Measurements from ENCODE around the gene TRIM15. TPM values are rescaled to one million over a fixed set of nuclear protein-coding genes. Genes with fewer than 3 reads are reported as not detected.

The TRIM15 gene
- total RNA-seq, 3 donors from 2014 or later (not counting 1 experiment from before 2014, with no cell fraction given): not detected

- Histone ChIP-seq H3K4me3 (ENCODE audit: low read length) (no peak overlapping the region), H3K9me3 (ENCODE audit: control insufficient read depth, insufficient read depth, low read length) (no peaks in the 10 kb centered on the region), H3K36me3 (ENCODE audit: control insufficient read depth, insufficient read depth, low read length) (no peaks in the 10 kb centered on the region), H3K4me1 (ENCODE audit: control insufficient read depth, insufficient read depth, low read length) (no peaks in the 10 kb centered on the region), H3K27ac (ENCODE audit: low read length) (no peak overlapping the region), H3K27me3 (ENCODE audit: control insufficient read depth, insufficient read depth, low read length) (peaks cover 5% of the 10 kb centered on the region)
- Mint-ChIP-seq H3K36me3 (no peaks in the 10 kb centered on the region), H3K4me1 (peaks cover under 1% of the 10 kb centered on the region in 2 donors), H3K27ac (no peak overlapping the region), H3K4me3 (no peak overlapping the region), H3K9me3 (no peaks in the 10 kb centered on the region), H3K27me3 (ENCODE audit: low read depth in 2 of 2) (peaks cover 18 to 46% of the 10 kb centered on the region in 2 donors)
- ATAC-seq (no peak), DNase-seq (no peak)
- intact Hi-C loops (cut with micrococcal nuclease): no loop called here
- no peak for TF ChIP-seq CTCF (IDR thresholded peaks at IDR 0.05)
- WGBS (ENCODE audit: insufficient coverage): 87% methylated on average over 9 of the region's 9 CpGs
Measured at GRCh38 chr6:30156774-30157173, 6.6 kb upstream of the TRIM15 start.

- Histone ChIP-seq H3K36me3 (ENCODE audit: control insufficient read depth, insufficient read depth, low read length) (no peaks in the 10 kb centered on the region), H3K4me1 (ENCODE audit: control insufficient read depth, insufficient read depth, low read length) (no peaks in the 10 kb centered on the region), H3K27ac (ENCODE audit: low read length) (no peak overlapping the region), H3K4me3 (ENCODE audit: low read length) (no peak overlapping the region), H3K27me3 (ENCODE audit: control insufficient read depth, insufficient read depth, low read length) (peaks cover 5% of the 10 kb centered on the region), H3K9me3 (ENCODE audit: control insufficient read depth, insufficient read depth, low read length) (no peaks in the 10 kb centered on the region)
- intact Hi-C loops (cut with micrococcal nuclease): no loop called here
- no peak overlapping the region for H3K27ac Mint-ChIP-seq
- H3K36me3 Mint-ChIP-seq: no peaks in the 10 kb centered on the region
- no peaks in the 10 kb centered on the region for H3K9me3 Mint-ChIP-seq
- H3K4me1 Mint-ChIP-seq: no peaks in the 10 kb centered on the region
- ATAC-seq (no peak), DNase-seq (no peak)
- no peak for TF ChIP-seq CTCF (IDR thresholded peaks at IDR 0.05)
- H3K4me3 Mint-ChIP-seq: no peak overlapping the region
- peaks cover 18 to 46% of the 10 kb centered on the region in 2 donors for H3K27me3 Mint-ChIP-seq (ENCODE audit: low read depth in 2 of 2)
Measured at GRCh38 chr6:30157581-30157980, 5.8 kb upstream of the TRIM15 start.

- DNase-seq: no peak
- H3K9me3 ChIP-seq (ENCODE audit: control insufficient read depth, insufficient read depth, low read length): no peaks in the 10 kb centered on the region
- H3K27ac ChIP-seq (ENCODE audit: low read length): no peak overlapping the region
- Mint-ChIP-seq H3K27me3 (ENCODE audit: low read depth in 2 of 2) (peaks cover 18 to 45% of the 10 kb centered on the region in 2 donors), H3K4me3 (no peak overlapping the region), H3K4me1 (no peaks in the 10 kb centered on the region), H3K9me3 (no peaks in the 10 kb centered on the region), H3K27ac (no peak overlapping the region), H3K36me3 (no peaks in the 10 kb centered on the region)
- ATAC-seq: no peak
- no peak for TF ChIP-seq CTCF (IDR thresholded peaks at IDR 0.05)
- H3K36me3 ChIP-seq (ENCODE audit: control insufficient read depth, insufficient read depth, low read length): no peaks in the 10 kb centered on the region
- no peaks in the 10 kb centered on the region for H3K4me1 ChIP-seq (ENCODE audit: control insufficient read depth, insufficient read depth, low read length)
- H3K4me3 ChIP-seq (ENCODE audit: low read length): no peak overlapping the region
- 88% methylated on average over 2 of the region's 2 CpGs for WGBS (ENCODE audit: insufficient coverage)
- H3K27me3 ChIP-seq (ENCODE audit: control insufficient read depth, insufficient read depth, low read length): peaks cover 5% of the 10 kb centered on the region
- intact Hi-C loops (cut with micrococcal nuclease): no loop called here
Measured at GRCh38 chr6:30157999-30158398, 5.3 kb upstream of the TRIM15 start.

GRCh38 chr6:30158475-30159040 lies 4.8 kb upstream of the TRIM15 start:
- 74% methylated on average over 3 of the region's 3 CpGs for WGBS (ENCODE audit: insufficient coverage)
- ATAC-seq (no peak), DNase-seq (no peak)
- Histone ChIP-seq H3K27me3 (ENCODE audit: control insufficient read depth, insufficient read depth, low read length) (peaks cover 5% of the 10 kb centered on the region), H3K36me3 (ENCODE audit: control insufficient read depth, insufficient read depth, low read length) (no peaks in the 10 kb centered on the region), H3K27ac (ENCODE audit: low read length) (no peak overlapping the region), H3K4me3 (ENCODE audit: low read length) (no peak overlapping the region), H3K9me3 (ENCODE audit: control insufficient read depth, insufficient read depth, low read length) (no peaks in the 10 kb centered on the region), H3K4me1 (ENCODE audit: control insufficient read depth, insufficient read depth, low read length) (no peaks in the 10 kb centered on the region)
- no peak for TF ChIP-seq CTCF (IDR thresholded peaks at IDR 0.05)
- Mint-ChIP-seq H3K4me3 (no peak overlapping the region), H3K9me3 (no peaks in the 10 kb centered on the region), H3K36me3 (no peaks in the 10 kb centered on the region), H3K27ac (no peak overlapping the region), H3K4me1 (no peaks in the 10 kb centered on the region), H3K27me3 (ENCODE audit: low read depth in 2 of 2) (peaks cover 15 to 39% of the 10 kb centered on the region in 2 donors)
- intact Hi-C loops (cut with micrococcal nuclease): no loop called here

All from natural killer cell (primary cell).